Left hindlimb (tissue), 1 donor: ENCODE data around the gene NTNG1.

Experiments
- DNase-seq: peaks from one replicate; pipeline ENCODE4 v3.0.0-alpha.2; 2018

The NTNG1 gene

GRCh38 chr1:107525961-107526360 lies 385.1 kb downstream of the NTNG1 start:
- DNase-seq: no peak

GRCh38 chr1:107526524-107527198 lies 385.8 kb downstream of the NTNG1 start:
- DNase-seq: no peak

- no peak for DNase-seq
Observed at GRCh38 chr1:107529511-107530149, 388.8 kb downstream of the NTNG1 start.

DNA sequence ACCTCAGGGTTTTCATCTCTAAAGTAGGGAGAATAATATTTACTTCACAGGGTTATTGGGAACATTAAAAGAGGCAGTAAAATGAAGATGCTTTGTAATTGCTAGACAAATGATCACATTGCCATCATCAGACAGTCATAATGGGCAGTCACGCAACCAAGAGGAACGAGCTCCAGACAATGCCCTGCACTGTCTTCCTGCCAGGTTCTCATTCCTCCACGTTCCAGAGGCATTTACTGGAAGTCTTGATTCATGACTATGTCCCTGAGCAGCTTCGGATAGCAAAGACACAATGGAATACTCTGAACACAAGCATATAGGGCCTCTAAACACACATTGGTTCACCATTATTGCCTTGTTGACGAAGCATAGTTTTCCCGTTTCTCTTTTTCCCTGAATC lies 389.7 kb downstream of the NTNG1 start:
- no peak for DNase-seq

DNA sequence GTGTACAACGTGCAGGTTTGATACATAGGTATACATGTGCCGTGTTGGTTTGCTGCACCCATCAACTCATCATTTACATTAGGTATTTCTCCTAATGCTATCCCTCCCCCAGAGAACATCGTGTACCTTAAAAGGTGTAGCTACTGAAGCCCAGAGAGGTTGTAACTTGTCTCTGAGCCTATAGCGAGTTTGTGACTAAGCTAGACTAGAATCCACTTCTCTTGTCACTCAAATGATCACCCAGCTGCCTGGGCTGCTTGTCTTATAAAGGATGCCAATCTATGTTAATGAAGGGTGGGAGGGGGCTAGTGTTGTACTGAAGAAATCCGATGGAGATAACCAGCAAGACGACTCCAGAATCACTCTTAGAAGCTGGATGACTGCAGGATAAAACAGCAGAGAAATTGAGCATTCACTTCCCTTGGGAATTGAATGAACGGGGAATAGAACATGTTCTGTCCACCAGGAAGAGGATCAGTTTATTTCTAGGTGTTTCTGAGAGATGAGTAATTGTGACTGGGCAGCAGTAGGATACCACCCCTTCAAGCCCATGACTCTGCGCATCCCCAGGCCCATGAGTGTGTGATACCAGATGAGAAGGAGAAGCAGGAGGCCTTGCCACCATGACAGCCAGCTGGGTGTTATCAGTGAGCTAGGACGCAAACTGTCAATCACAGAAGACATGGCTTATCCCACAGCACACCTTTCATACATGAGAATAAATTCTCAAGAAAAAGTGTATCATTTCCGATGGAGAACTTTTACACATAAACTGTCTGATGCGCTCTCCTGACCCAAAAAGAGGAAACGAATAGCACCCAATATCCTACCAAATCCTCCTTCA lies 390.4 kb downstream of the NTNG1 start:
- no peak for DNase-seq

- DNase-seq: no peak
Observed at GRCh38 chr1:107532318-107532717, 391.5 kb downstream of the NTNG1 start.
